NCI-H446 treated with DMSO at 0.1 percent for 48 hours (cell line): ENCODE measurements around the gene PLXND1.
"Not testable (repeated sequence)": the region's sequence is repeated elsewhere in the genome, so short reads cannot be mapped to it uniquely, and the experiment has no call there.

ENCODE experiments used
- DNase-seq: peaks from one replicate; lab custom pipeline; 2025; lab: John Stamatoyannopoulos, UW

PLXND1 gene

DNA sequence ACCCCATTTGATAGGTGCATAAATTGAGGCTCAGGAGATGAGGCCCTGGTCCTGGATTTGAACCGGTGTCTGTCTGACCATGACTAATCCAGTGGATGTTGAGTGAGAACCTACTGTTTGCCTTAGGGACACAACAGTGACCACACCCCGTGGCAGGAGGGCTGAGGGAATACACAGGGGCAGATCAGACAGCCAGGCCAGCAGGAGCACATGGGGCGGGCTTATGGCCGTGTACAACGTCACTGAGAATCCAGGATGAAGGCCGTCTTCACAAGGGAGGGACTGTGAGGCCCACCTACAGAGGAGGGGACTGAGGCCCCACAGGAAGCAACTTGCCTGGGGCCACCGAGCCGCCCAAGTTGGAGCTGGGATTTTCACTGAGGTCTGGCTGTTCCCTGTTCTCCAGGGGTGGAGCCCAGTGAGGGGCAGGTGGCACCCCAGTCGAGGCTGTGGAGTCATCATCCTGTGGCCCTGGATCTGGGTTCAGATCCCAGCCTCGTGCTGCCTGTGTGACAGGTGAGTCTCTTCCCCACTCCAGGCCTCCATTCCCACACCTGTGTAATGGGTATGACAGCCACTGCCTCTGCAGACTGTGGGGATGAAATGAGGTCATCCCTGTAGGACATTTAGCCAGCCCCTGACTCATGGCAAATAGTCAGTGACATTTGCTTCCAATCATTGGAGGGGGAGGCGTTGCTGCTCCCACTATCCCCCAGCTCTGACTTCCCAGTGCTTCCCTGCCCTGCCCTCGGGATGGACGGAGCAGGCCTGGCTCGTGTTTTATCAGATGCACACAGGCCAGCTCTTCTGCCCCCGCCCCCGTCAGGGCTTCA is 6.3 kb upstream of the PLXND1 start:
- DNase-seq: no peak

DNA sequence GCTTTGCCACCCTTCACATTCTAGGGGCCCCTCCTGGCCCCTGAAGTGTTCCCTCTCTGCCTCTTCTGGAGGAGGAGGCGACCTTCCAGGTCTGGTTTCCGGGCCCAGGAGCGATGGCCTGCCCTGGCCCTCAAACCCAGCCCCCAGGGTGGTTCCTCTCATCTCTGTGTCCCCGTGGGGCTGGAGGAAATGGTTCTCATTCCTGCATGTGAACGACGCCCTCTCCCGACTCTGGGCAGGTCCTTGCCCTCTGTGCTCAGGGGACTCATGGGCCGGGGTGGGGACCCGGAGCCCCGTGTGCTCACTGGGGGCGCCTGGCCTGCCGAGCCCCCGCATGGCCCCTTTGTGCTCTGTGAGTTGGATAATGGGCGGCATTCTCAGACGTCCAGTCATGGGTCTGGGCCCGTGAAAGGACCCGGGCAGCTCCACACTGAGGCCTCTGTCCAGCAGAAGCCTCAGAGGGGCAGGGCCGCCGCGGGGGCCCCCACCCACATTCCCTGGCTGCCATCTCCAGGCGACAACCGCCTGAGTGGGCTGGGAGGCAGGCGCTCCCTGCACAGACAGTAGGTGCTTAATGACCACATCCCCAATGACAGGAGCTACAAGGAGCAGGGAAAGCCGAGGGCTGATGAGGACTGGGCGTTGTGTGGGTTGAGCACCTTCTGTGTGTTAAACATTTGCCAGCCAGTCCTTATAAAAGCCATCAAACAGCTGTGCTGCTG is 5.5 kb upstream of the PLXND1 start:
- no peak for DNase-seq

DNA sequence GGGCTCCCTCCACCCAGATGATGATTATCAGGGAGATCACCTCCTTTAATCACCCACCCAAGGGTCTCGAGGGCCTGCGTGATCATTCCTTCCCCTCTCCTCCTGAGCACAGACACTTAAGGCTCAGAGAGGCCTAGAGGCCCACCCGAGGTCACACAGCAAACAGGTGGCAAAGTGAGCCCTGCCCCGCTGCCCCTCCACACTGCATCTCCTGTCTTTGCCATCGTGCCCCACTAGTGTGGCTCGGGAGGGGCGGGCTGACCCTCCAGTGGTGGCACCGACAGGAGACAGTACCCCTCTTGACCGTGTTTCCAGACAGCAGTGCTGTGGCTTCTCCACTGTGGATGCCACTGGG is 4.9 kb upstream of the PLXND1 start:
- DNase-seq: no peak

DNA sequence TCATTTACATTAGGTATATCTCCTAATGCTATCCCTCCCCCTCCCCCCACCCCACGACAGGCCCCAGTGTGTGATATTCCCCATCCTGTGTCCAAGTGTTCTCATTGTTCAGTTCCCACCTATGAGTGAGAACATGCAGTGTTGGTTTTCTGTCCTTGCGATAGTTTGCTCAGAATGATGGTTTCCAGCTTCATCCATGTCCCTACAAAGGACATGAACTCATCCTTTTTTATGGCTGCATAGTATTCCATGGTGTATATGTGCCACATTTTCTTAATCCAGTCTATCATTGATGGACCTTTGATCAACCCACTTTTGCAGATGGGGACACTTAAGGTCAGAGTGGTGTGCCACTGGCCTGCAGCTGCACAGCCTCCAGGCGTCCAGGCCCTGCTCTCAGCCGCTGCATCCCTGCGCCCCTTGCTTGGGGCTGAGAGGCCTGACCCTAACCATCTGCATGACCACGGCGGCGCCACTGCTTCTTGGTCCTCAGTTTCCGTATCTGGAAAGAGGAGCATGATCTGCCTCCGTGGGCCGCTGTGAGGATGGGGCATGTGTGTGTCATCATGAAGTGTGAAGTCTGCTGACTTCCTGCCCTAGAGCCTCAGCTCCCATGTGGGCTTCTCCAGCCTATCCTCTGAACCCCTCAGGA is 4.4 kb upstream of the PLXND1 start:
- not testable (repeated sequence) for DNase-seq

GRCh38 chr3:129610276-129610675 is 3.8 kb upstream of the PLXND1 start:
- no peak for DNase-seq

DNA sequence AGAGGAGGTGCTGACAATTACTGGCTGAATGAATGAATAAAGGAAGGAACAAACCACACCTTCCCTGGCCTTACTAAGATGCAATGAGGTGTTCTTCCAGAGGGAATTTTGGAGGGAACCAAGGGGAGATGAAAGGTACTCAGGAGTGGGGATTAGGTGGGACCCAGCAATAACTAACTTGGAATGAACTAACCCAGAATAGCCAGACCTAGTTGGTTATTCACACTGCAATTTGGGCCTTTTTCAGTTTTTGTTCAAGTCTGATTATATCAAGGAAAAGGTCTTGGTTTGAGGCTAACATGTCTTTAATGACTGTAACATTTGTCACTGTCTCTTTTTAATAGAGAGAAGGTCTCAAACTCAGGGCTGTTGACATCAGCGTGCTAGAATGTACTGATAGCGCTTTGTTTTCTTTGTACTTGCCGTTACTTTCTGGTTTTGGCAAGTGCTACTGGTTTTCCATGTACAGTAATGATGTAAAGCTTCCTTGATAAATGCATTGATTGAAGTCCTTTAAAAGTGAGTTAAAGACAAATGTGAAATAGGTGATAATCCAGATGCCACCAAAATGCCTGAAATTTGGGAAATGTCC is 3.2 kb upstream of the PLXND1 start:
- DNase-seq: no peak

DNA sequence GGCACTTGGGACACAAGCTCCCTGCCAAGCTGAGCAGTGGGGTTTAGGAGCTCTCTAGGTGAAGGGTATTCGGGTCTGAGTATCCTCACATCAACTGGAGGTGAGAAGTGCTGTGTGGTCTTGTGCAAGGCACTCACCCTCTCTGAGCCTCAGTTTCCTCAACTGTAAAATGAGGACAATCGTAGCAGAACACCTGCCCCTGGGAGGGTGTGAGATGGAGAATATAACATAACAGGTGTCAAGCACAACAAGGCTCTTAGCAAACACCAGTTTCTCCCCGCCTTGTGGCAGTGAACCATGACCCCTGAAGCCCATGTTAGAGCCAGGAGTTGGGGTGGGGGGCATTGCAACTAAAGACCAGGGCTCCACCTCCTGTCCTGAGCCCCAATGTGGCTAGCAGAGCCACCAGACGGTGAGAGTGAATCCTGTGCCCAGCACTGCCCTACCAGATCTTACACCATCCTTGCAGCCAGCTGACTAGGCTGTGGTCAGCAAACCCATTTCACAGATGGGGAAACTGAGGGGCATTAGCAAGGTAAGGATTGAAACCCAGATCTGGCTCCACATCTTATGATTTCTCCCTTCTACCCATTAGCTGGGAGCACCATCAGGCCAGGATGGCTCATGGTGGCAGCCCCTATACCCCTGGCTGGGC is 2.6 kb upstream of the PLXND1 start:
- DNase-seq: no peak

DNA sequence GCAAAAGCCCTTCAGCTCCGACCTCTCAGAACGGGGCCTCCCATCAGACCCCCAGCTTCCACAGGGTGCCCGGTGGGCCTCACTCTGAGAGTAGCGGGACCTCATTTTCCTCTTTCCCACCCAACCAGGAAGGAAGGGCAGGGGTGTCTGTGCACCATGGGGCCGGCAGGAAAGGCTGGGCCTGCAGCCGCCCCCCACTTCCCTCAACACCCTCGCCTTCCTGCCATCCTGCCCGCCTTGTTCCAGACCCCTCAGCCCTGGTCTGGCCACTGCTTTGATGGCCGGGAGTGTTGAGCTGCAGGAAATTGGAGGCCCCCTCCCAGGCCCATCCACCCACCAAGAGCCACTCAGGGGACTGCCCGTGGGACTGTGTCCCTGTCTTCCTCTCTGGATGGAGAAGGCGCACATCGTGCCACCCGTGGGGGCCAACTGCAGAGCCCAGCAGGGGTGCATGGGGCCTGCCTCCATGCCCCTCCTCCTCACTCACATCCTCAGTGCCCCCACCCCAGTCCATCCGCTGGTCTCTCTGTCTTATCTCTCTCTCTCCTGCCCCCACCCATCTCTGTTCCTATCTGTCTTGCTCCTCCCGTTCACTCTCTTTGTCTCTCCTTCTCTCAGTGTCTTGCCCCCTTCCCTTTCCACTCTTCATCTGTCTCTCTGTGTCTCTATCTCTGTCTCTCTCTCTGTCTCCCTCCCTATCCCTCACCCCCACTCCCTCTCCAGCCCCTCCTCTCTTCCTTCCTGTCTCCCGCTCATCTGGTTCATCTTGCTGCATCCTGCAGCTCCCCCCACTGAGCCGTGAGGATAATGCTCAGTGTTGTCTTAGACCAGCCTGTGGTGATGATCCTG is 1.8 kb upstream of the PLXND1 start:
- DNase-seq: no peak

GRCh38 chr3:129607391-129608068 is 1.1 kb upstream of the PLXND1 start:
- DNase-seq: no peak

- no peak for DNase-seq
These were observed 397 bp downstream of the PLXND1 start for GRCh38 chr3:129605922-129606635.

DNA sequence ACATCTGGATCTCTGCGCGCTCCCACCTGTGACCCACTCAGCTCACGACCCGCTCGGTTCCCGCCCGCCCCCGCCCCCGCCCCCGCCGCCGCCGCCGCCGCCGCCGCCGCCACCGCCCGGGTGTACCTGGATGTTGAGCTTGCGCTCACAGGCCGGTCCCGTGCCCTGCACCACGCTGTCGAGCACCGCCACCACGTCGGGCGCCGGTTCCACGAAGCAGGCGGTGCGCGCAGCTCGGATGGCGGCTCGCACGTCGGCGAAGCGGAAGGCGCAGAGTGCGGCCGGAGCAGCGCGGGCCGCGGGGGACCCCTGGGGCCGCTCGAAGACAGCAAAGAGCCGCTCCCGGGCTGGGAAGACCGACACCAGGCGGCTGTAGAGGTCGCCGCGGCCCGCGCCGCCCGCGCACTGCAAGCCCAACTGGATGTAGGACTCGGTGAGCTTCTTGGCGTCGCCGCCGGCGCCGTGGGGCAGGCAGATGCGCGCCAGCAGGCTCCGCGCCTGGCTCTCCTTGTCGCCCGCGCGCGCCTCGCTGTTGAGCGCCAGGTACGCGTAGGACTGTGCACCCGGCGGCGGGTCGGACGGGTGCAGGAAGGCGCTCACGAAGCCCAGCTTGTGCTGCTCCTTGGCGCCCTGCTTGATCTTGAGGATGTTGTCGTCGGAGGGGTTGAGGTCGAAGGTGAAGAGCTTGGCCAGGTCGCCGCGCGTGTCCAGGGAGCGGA is 1.1 kb downstream of the PLXND1 start:
- no peak for DNase-seq

DNA sequence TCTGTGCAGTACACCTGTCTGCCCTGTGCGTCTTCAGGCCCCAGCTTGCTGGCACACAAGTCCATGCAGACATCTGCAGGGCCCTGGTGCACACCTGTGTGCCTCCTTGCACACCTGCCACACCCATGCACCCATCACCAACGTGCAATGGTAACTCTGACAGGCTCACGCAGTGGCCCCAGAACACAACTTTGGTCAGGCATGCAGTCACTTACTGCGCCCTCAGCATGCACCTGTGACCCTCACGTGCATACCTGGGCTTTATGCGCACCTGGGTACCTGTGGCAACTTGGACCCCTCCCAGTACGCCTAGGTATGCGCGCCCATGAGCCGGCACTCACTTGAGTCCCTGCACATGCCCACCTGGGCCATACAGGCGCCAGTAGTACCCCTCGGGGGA is 1.7 kb downstream of the PLXND1 start:
- no peak for DNase-seq

DNA sequence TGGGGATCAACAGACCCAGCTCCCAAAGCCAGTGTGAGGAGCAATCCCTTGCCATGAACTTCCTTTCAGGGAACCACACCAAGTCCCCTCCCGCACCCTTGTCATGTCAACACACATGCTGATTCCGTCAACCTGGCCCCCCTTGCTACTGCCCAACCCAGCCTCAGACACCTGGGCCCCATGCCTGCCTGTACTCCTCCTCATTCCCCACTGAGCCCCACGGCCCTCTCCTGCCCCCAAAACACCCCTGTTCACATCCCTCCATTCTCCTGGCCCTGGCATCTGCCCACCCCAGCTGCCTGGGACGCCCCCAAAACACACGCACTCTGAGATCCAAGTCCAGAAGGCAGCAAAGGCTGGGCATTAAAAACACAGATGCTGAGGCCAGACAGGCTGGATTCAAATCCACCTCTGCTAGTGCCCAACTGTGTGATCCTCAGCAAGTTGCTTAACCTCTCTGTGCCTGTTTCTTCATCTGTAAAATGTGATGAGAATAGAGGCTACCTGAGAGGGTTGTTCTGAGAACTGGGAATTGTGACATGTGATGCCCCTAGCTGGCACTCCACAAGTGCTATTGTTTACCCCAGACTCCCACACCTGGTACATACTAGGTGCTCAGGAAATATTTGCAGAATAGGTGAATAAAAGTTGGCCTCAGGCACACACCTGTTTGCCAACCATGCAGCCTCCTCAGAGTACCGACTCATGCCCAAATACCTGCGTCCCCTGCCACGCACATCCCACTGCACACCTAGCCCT is 2.3 kb downstream of the PLXND1 start:
- no peak for DNase-seq

DNA sequence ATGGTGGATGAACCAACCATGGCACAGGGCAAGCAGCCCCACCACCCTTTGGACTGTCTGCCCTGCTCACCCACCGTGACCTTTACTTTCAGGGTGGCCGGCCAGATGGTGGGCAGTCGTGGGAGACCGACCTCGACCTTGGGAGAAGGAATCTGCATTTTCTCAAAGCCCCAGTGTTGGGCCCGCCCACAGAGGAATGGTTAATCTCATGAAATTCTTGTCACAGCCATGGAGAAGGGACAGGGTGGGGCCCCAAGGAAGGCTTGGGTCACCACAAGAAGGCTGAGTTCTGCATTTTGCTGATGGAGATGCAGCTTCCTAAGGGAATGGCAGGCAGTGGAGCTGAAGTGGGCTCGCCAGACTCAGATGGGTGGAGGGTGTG is 2.9 kb downstream of the PLXND1 start:
- DNase-seq: no peak

GRCh38 chr3:129602730-129603560 is 3.5 kb downstream of the PLXND1 start:
- no peak for DNase-seq

- DNase-seq: no peak
These were observed 4.2 kb downstream of the PLXND1 start for GRCh38 chr3:129602309-129602708.

GRCh38 chr3:129601713-129602112 is 4.8 kb downstream of the PLXND1 start:
- no peak for DNase-seq

GRCh38 chr3:129600348-129600747 is 6.1 kb downstream of the PLXND1 start:
- no peak for DNase-seq
